Stimulated activated CD4-positive, alpha-beta T cell treated with anti-CD3 and anti-CD28 coated beads, Interleukin-15, amount 100 ng/mL, for 1 hour (primary cell): ENCODE data around the gene DPEP2.

Experiments used
- DNase-seq, 2 donors: peaks; one replicate each; pipeline ENCODE4 v3.0.0-alpha.2; 2020; ENCODE audit warnings: low read depth in 1 of 2, low spot score in 1 of 2

DPEP2 gene

DNA sequence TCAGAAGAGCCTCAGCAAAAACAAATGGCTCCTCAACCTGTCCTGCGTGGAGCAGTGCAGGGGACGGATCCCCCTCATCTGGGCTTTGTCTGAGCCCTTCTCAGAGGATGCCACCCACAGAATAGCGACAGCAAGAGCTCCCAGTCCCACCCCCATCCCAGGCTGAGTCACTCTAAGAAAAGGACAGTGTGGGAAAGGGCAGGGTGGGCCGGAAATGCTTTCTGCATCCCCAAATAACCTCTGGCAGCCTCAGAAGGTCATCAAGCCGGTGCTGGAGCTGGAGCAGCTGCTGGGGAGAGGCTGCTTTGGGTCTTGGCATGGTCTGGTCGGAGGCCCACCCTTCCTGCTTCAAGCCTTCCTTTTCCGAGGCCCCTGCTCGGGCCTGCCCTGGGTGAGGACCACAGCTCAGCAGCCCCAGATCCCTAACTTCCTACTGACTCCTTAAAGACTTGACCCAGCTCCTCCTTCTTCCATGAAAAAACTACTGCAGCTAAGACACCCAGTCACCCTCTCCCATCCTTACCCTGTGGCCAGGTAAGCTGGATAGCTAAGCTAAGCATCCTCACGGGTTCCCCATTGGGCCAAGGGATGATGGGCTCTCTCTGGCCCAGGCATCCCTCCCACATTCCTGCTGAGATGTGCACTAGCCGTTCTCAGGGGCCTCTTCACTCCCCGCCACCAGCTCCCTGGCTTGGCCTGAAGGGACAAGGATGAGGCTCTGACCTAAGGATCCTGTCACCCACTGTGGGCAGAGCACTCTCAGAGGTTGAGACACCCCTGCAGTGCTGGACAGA is 39.6 kb downstream of the DPEP2 start:
- DNase-seq: no peak

DNA sequence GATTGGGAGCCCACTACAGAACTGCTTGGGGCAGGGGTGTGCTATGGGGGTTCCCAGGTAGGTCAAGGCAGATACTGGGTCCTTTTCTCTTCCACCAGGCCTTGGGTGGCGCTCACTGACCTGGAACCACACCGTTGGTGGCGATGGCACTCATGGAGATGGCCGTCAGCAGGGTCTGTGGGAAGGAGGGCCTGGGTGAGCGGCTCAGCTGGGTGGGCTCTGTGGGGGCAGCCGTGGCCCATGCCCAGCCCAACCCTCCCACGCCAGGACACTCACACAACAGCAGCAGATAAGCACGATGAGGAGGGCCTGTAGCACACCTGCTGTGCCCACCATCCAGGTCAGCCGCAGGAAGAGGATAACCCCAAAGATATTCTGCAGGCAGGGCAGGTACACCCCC is 41.7 kb downstream of the DPEP2 start:
- no peak for DNase-seq

DNA sequence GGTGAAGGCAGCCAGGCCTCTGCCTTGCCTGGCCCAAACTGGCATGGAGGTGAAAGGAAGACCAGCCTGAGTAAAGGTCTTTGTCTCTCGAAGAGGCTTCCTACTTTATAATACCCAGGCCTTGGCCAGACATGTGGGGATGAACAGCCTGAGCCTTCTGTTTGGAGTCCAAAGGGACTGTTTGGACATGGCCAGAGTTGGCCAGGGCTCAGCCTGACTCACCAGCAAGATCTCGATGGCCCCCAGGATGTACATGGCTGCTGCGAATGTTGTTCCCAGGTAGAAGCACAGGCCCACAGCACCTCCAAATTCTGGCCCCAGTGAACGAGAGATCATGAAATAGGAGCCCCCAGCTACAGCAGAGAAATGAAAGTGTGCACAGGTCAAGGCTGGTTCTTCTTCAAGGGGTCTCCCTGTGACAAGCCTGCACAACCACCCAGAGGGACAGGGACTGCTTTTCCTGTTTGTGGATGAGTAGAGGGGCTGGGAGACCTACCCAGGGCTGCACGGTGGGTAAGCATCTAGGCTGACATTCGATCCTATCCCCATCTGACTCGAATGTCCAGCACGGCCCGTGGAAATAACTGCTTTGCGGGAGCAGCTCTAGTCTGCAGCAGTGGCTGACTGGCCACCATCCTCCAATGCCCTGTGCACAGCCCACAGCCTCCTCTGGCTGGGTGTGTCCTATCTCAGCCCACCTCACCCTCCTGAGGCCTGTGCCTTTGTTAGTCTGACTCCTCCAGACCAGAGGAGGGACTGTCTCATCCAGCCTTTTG is 44.7 kb downstream of the DPEP2 start:
- DNase-seq: no peak

DNA sequence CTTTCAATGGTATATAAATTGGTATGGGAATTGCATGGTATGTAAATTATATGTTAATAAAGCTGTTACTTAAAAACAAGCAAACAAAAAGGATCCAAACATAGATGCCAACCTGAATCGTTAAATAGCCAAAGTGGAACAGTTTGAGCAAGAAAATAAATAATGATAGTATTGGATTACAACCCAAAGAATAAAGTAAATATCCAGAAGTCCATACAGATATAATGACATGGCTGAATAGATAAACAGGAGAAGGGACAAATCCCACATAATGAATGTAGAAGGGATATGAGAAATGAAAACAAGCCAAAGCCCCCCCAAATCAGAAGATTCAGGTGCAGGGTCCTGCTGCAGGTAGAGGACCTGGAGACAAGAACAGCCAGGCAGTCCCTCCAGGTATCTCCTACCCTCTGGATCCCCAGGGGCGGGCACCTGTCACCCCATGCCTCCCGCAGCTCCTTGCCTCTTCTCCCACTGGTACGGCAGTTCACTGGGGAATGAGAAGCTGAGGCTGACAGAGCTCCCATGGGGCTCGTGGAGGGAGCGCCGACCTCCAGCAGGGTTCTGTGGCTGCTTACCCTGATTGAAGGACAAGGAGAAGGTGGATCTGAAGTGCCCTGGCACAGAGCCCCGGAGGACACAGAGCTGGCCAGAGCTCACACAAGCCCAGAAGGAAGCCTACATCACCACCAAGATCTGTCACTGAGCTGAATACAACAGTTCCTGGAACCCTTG is 45.5 kb downstream of the DPEP2 start:
- DNase-seq: no peak

DNA sequence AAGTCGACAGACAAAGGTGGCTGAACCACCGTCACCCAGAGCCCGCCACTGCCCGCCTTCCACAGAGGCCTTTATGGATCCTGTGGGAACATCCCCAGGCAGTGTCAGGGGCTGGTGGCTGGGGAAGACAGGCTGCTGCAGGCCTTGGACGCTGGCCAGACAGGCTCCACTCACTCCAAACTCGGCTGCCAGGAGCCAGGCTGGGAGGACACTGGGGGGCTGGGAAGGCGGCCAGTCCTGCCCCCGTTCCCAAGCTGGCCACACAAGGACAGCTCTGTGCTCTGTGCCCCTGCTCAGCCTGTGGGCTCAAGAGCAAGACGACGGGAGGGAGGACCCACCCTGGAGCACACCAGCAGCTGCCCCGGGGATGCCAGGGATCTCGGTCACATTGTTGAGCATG is 47.8 kb downstream of the DPEP2 start:
- DNase-seq: no peak

DNA sequence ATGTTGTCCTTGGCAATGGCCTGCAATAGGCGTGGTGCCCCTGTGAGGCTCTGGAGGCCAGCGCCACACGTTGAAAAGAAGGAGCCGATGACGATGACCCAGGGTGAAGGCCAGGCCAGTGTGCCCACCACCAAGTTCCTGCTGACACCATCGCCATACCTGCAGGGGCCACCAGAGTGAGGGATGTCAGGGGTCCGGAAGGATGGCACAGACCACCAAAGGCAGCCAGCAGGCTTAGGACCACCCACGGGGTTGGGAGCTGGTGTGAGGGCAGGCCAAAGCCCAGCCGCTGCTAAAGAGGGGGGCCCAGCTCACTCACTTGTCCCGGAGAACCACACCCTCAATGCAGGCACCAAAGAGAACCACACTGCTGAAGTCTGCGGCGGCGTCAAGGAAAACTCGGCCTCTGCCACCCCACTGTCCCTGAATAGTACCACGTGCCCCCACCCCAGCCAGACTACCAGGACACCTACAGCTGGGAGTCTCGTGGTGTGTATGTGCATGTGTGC is 48.9 kb downstream of the DPEP2 start:
- DNase-seq: no peak

DNA sequence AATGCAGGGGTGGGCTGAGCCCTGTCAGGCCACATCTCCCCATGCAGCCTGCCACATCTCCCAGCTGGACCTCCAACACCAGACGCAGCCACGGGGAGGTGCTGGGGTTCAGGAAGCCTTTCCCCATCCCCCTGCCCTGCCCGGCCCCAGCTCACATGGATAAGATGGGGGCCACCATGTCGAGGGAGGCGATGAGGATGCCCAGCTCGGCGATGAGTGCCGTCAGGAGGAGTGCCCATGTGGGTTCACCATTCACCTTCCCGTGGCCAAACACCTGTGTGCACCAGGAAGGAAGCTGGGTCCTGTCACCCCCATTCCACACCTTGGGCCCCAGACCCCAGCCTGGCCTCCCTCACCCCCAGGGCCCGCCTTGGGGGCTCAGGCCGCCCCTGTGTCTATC is 49.6 kb downstream of the DPEP2 start:
- no peak for DNase-seq

DNA sequence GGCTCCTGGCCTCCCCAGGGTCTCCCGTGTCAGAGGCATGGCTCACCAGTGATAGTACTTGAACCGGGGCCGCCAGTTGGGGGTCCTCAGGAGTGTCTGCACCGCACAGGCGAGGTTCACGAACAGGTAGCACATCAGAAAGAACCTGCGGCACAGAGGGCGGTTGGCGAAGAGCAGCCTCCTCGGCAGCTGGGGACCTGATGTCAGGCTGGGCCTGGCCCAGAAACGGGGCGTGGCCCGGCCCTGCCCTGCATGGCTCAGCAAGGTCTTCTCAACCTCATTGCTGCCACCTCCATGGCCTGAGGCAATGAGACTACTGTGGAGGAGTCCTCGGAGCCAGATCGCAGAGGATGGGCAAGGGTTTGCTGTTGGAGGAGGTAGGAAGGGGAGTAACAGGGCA is 51.3 kb downstream of the DPEP2 start:
- no peak for DNase-seq

DNA sequence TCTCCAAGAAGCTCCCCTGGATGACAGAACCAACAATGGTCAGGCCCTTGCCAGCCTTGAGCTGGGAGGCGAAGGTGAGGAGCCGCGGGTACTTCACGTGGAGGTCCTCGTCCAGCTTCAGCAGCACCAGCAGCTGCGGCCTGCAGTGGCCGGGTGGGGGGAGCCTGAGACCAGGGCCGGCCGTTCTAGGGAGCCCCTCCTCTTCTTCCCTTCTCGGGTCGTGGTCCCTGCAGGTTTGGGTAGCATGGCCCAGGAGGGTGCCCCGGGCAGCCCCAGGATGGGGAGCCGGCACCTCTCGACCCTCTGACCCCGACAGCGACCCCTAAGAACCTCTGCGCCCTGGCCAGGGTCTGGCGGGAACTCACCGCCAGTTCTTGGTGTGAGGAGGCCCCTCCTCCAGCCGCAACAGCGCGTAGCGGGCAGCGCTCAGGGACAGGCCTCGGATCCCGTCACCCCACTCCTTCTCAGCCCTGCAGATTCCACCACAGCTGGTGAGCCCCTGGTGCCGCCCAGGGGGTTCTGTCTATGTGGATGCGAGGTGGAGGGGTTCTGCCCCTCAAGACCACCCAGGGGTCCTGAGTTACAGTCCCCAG is 52.2 kb downstream of the DPEP2 start:
- DNase-seq: no peak

DNA sequence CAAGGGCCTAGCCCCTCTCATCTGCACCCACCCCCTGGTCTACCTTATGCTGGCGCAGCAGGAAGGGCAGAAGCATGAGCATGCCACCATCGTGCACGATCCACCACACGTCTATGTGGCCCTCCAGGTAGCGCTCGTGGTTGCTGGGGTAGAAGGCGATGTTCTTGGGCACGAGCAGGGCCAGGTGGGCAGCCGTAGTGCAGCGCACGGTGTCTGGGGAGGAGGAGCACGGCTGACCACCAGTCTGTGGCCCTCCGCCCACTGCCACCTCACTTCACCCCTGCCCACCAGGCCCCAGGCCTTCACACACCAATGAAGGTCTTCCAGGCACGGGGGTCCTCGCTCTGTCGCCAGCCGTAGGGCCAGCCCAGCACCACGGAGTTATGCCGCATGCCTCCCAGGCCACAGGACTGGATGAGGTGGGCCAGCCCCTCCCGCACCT is 53.1 kb downstream of the DPEP2 start:
- no peak for DNase-seq

DNA sequence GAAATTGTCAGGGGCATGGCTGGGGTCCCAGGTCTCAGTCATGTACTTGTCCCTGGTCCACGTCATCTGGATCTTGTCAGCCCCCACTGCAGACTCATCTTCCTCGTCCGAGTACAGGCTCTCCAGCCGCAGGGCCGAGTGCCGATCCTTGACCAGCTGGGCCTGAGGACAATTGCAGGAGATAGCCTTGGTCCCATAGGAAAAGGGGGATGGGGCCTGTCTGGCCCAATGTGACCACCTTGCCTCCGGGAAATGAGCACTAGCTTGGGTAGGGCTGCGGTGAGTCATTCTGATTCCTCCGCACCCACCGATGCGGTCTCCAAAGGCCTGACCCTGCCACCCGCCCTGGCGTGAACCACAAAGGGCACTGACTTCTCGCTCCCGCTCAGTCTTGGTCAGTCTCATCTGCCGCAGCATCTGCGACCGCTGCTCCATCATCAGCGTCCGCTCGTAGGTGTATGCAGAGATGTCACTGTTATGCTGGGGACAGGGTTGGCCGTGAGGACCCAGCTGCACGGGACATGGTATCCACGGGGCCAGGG is 53.8 kb downstream of the DPEP2 start:
- no peak for DNase-seq

DNA sequence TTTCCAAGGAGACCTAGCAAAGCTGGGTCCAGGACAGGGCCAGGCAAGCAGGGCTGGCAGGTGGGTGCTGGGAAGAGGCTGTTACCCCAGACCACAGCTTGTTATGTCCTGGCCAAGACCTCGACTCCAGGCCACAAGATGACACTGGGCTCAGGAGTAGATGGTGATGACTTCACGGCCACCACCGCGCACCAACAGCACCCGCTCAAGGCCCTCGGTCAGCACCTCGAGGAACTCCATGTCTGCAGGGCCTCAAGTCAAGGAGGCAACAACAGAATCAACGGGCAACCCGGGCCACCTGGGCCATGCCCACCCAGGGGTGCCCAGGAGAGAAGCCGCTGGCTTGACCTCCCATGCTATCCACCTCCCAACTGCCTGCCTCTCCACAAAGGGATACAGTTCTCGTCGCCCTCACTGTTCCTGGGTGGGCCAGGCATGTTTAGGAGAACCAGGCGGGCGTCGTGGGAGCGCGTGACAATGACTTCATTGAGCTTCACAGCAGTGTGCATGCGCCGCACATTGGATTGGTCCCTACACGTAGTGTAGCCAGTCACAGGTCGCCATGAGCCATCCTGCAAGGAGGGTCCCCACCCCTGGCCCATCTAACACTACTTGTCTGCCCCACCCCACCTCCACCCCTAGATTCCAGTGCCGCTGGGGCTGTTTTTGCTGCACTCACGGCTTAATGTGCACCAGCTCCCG is 54.4 kb downstream of the DPEP2 start:
- no peak for DNase-seq

DNA sequence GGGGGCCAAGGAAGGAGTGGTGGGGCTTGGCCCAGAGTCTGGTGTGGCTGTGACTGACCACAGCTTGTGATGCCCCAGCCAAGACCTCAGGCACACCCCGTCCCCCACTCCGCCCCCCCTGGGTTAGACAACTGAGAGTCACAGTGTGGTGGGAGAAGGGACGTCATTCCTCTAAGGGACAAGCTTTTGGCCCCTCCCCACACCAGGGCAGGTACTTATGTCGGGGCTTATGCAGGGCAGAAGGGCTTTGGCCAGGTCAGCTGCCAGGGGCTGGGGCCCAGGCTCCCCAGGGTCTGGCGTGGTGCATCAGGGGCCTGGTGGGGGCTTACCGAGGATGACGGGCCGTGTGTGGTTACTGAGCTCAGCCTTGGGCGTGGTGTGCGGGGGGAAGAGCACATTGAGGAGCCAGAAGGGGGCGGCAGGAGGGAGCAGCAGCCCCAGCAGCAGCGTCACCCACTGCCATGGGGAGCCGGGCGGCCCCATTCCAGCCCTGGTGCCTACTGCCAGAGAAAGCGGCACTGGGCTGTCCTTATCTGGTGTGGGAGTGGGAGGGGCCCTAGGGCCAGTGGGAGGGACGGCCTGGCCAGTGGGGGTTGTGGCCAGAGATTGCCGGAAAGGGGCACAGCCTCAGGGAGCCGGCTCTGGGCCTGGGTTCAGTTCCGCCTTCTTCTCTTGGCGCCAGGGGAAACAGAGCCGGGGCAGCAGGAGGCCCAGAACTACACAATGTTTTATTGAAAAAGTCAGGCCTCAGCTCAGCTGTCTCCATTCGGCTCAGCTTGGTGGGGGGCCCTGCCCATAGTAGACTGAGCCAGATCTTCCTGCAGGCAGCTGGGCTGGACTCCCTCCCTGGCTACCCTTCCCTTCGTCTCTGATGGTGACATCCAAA is 55.4 kb downstream of the DPEP2 start, which contains the start of gene LCAT:
Gene LCAT (minus strand): TSS at position 502 of the 886 bp plus-strand sequence. CDS start 19 bp downstream, at position 483.
- DNase-seq: no peak

DNA sequence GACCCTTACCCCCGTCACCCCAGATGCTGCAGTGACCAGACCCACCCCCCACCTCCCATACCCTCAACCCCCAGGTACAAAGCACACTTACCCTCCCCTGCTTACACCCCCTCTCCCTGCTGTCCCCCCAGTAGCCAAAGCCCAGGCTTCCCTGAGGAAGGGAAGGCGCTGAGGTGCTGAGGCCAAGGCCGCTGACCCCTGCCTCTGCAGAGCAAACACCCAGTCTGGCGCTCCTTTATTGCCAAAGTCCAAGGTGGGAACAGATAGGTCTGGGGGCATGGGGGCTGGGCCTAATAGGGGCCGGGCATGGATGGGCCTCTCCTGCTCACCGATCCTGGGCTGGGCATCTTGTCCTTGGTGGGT is 56.0 kb downstream of the DPEP2 start:
- no peak for DNase-seq

DNA sequence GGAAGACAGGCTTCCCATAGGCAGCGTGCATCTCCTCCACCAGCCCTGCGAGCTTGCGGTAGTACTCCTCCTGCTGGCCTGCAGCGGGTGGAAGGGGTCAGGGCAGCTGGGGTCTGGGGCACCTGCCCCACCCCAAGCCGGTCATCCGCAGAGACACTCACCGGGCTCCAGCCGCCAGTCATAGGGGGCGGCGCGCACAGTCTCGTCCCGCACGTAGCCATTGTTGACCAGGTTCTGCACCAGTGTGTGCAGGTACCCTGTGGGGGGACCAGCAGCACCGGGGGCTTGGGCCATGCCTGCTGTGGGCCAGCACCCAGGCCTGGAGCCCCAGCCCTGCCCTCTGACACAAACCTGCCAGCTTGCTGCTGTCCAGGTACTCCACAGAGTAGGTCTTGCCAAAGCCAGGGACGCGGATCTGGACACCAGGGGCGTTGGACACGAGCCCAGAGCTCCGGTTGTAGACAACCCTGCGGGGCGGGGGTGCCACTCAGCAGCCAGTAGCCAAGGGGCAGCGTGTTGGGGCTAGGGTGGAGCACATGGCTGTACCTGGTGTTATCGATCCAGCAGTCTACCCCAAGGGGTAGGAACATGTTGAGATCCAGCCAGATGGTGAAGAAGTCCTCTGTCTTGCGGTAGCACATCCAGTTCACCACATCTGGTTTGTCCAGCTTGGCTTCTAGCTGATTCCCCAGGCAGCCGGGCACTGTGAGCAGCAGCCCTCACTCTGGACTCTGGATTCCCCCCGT is 56.6 kb downstream of the DPEP2 start:
- no peak for DNase-seq

DNA sequence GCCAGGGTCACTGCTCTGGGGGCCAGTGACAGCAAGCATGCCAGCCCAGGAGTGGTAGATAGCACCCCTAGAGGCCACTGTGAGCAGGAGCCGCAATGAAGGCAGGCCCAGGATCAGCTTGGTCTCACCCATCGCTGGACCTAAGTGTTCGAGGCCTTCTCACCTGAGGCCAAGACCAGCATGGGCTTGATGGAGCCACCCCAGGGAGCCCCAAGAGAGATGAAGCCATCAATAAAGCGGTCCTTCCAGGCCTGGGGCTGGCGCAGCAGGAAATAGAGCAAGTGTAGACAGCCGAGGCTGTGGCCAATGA is 57.1 kb downstream of the DPEP2 start:
- DNase-seq: no peak

DNA sequence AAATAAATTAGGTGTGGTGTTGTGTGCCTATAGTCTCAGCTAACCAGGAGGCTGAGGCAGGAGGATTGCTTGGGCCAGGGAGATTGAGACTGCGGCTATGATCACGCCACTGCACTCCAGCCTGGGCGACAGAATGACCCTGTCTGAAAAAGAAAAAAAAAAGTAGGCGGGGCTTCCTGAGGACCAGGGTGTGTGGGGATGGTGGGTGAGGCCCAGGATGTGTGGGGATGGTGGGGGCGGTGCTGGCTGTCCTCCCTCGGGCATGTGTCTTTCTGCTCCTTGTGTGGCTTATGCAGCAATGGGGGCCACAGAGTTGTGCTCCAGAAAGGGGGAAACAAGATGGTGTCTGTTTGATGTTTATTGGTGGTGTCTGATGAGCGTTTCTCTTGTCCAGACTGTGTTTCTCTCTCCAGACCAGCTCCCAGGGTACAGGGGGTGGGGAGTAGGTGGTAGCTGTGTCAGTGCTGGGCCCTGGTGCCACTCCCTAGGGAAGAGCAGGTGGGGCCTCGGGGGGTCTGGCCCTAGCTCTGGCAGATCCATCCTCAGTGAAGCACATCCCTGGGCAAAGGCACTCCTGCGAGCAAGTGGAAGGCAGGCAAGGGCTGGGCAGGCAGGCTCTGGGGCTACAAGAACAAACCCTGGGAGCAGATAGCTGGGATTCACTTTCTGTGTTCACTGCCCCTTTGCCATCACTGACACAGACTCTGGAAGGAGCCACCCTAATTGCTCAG is 57.6 kb downstream of the DPEP2 start:
- no peak for DNase-seq

DNA sequence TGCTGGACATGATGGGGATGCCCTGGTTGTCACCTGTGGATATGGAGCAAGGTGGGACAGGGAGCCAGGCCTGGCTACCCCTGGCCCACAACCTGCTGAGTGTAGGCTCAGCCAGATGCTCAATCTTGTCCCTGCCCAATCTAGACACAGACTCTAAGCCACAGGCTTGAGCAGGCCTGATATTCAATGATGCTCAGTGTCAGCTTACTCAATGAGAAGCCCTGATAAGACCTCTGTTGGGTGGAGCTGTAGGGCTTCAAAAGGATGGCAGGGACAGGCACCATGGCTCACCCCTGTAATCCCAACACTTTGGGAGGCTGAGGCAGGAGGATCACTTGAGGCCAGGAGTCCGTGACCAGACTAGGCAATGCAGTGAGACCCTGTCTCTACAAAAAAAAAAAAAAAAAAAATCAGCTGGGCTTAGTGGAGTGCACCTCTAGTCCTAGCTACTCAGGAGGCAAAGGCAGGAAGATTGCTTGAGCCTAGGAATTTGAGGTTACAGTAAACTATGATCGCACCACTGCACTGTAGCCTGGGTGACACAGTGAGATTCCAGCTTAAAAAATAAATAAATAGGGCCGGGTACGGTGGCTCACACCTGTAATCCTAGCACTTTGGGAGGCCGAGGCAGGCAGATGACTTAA is 58.7 kb downstream of the DPEP2 start:
- no peak for DNase-seq
